Mucosa of rectum (tissue), 2 donors: ENCODE measurements around the gene CATSPER3.

Source experiments
- H3K27ac ChIP-seq, 2 donors: one replicate each; pipeline ENCODE4 v1.7.0; 2013; ENCODE audit warnings: inconsistent platforms in 2 of 2, low read depth in 2 of 2, low read length in 2 of 2
- H3K27me3 ChIP-seq, 2 donors: one replicate each; pipeline ENCODE4 v1.7.0; 2013; ENCODE audit warnings: low read length in 2 of 2; ENCODE audit not compliant: control insufficient read depth in 2 of 2, insufficient read depth in 2 of 2
- H3K36me3 ChIP-seq, 2 donors: one replicate each; pipeline ENCODE4 v1.7.0; 2013; ENCODE audit warnings: low read length in 2 of 2; ENCODE audit not compliant: control insufficient read depth in 2 of 2, insufficient read depth in 2 of 2
- H3K4me1 ChIP-seq, 2 donors: one replicate each; pipeline ENCODE4 v1.7.0; 2013; ENCODE audit warnings: low read length in 2 of 2, mild to moderate bottlenecking in 1 of 2; ENCODE audit not compliant: control insufficient read depth in 2 of 2, insufficient read depth in 2 of 2
- H3K4me3 ChIP-seq, 2 donors: one replicate each; pipeline ENCODE4 v1.7.0; 2013; ENCODE audit warnings: low read length in 2 of 2
- H3K9ac ChIP-seq, 2 donors: one replicate each; pipeline ENCODE4 v1.7.0; 2013; ENCODE audit warnings: low read length in 2 of 2, low read depth in 1 of 2, mild to moderate bottlenecking in 1 of 2
- H3K9me3 ChIP-seq, 2 donors: one replicate each; pipeline ENCODE4 v1.7.0; 2013; ENCODE audit warnings: low read length in 2 of 2; ENCODE audit not compliant: control insufficient read depth in 2 of 2
- donor health status: healthy.
- donor health status: Normal muscosa, but diverticular disease.

The CATSPER3 gene

GRCh38 chr5:135018457-135018856 is 50.8 kb downstream of the CATSPER3 start:
- Histone ChIP-seq H3K36me3 (no peaks in the 10 kb centered on the region), H3K27ac (no peak overlapping the region), H3K4me3 (no peak overlapping the region), H3K4me1 (no peaks in the 10 kb centered on the region), H3K9me3 (no peaks in the 10 kb centered on the region), H3K9ac (no peak overlapping the region), H3K27me3 (no peaks in the 10 kb centered on the region)

GRCh38 chr5:135019314-135019713 is 51.6 kb downstream of the CATSPER3 start:
- H3K27ac ChIP-seq, result no peak overlapping the region
- H3K4me1 ChIP-seq, result no peaks in the 10 kb centered on the region
- H3K9me3 ChIP-seq, result no peaks in the 10 kb centered on the region
- H3K27me3 ChIP-seq, result no peaks in the 10 kb centered on the region
- H3K36me3 ChIP-seq, result no peaks in the 10 kb centered on the region
- no peak overlapping the region for H3K4me3 ChIP-seq
- no peak overlapping the region for H3K9ac ChIP-seq

- Histone ChIP-seq H3K27me3 (peaks cover 0 to 2% of the 10 kb centered on the region in 2 donors), H3K27ac (no peak overlapping the region), H3K9ac (no peak overlapping the region), H3K36me3 (no peaks in the 10 kb centered on the region), H3K4me1 (no peaks in the 10 kb centered on the region), H3K9me3 (no peaks in the 10 kb centered on the region), H3K4me3 (no peak overlapping the region)
These were observed 52.6 kb downstream of the CATSPER3 start for GRCh38 chr5:135020111-135020895.

GRCh38 chr5:135024956-135025729 is 57.4 kb downstream of the CATSPER3 start:
- H3K9ac ChIP-seq, result no peak overlapping the region
- H3K4me1 ChIP-seq, result peaks cover 0 to 3% of the 10 kb centered on the region in 2 donors
- H3K4me3 ChIP-seq, result no peak overlapping the region
- H3K27me3 ChIP-seq, result peaks cover 27 to 34% of the 10 kb centered on the region in 2 donors
- H3K9me3 ChIP-seq, result no peaks in the 10 kb centered on the region
- H3K27ac ChIP-seq, result no peak overlapping the region
- no peaks in the 10 kb centered on the region for H3K36me3 ChIP-seq

- no peaks in the 10 kb centered on the region for H3K36me3 ChIP-seq
- H3K27me3 ChIP-seq, result peaks cover 35 to 43% of the 10 kb centered on the region in 2 donors
- H3K27ac ChIP-seq, result peak overlapping the region in 1 of 2 donors; percentile 32
- H3K4me1 ChIP-seq, result peaks cover 7 to 8% of the 10 kb centered on the region in 2 donors
- H3K4me3 ChIP-seq, result no peak overlapping the region
- H3K9me3 ChIP-seq, result no peaks in the 10 kb centered on the region
- H3K9ac ChIP-seq, result no peak overlapping the region
These were observed 58.3 kb downstream of the CATSPER3 start for GRCh38 chr5:135025730-135026644.

GRCh38 chr5:135026645-135027265 is 59.0 kb downstream of the CATSPER3 start:
- Histone ChIP-seq H3K27ac (peak overlapping the region; percentile 61 to 73), H3K36me3 (no peaks in the 10 kb centered on the region), H3K4me1 (peaks cover 9 to 10% of the 10 kb centered on the region in 2 donors), H3K4me3 (no peak overlapping the region), H3K9ac (peak overlapping the region in 1 of 2 donors; percentile 53), H3K9me3 (no peaks in the 10 kb centered on the region), H3K27me3 (peaks cover 38 to 50% of the 10 kb centered on the region in 2 donors)

GRCh38 chr5:135027266-135027696 is 59.6 kb downstream of the CATSPER3 start:
- peak overlapping the region in 1 of 2 donors; percentile 53 for H3K9ac ChIP-seq
- H3K4me3 ChIP-seq, result no peak overlapping the region
- H3K9me3 ChIP-seq, result no peaks in the 10 kb centered on the region
- peak overlapping the region; percentile 61 to 73 for H3K27ac ChIP-seq
- H3K36me3 ChIP-seq, result no peaks in the 10 kb centered on the region
- H3K27me3 ChIP-seq, result peaks cover 43 to 55% of the 10 kb centered on the region in 2 donors
- peaks cover 9 to 10% of the 10 kb centered on the region in 2 donors for H3K4me1 ChIP-seq

- H3K9ac ChIP-seq, result peak overlapping the region in 1 of 2 donors; percentile 53
- peak overlapping the region; percentile 61 to 73 for H3K27ac ChIP-seq
- peaks cover 46 to 62% of the 10 kb centered on the region in 2 donors for H3K27me3 ChIP-seq
- H3K9me3 ChIP-seq, result no peaks in the 10 kb centered on the region
- H3K4me3 ChIP-seq, result no peak overlapping the region
- H3K36me3 ChIP-seq, result no peaks in the 10 kb centered on the region
- H3K4me1 ChIP-seq, result peaks cover 10 to 13% of the 10 kb centered on the region in 2 donors
These were observed 60.2 kb downstream of the CATSPER3 start for GRCh38 chr5:135027697-135028615.
